ENCODE results near the gene ZNF618. TPM values are rescaled to one million over a fixed set of nuclear protein-coding genes. Genes with fewer than 3 reads are reported as not detected.

The ZNF618 gene
- total and polyA plus RNA-seq, 5 experiments from 2014 or later, result 0.47 to 1.1 (median 0.69) TPM

GRCh38 chr9:113960768-113961167 is 84.7 kb downstream of the ZNF618 start:
- DNase-seq, result no peak

DNA sequence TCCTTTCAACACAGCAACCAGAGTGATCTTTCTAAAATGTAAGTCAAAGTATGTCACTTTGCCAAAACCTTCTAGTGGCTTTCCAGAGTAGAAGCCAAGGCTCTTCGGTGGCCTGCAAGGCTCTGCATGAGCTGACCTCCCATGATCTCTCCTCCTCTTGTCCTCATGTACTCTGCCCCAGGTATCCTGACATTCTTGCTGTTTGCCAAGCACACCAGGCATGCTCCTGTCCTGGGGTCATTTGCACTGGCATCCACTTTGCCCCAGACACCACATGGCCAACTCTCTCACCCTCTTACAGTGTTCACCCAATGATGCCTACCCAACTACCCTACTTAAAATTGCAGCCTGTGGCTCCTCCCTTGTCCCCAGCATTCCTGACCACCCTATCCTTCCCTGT is 86.3 kb downstream of the ZNF618 start:
- Mint-ChIP-seq H3K27me3 (peaks cover 0 to 1% (median 0%) of the 10 kb centered on the region in 5 donors), H3K4me1 (peaks cover 0 to 2% (median 0%) of the 10 kb centered on the region in 4 donors), H3K27ac (no peak overlapping the region), H3K36me3 (no peaks in the 10 kb centered on the region), H3K4me3 (no peak overlapping the region), H3K9me3 (no peaks in the 10 kb centered on the region)
- DNase-seq (no peak), ATAC-seq (no peak)
- POLR2A ChIA-PET, result no interaction called here

More at GRCh38 chr9:113960768-113961167, 84.7 kb downstream of the ZNF618 start:
- Mint-ChIP-seq H3K27me3 (no peaks in the 10 kb centered on the region), H3K9me3 (no peaks in the 10 kb centered on the region), H3K27ac (no peak overlapping the region), H3K36me3 (no peaks in the 10 kb centered on the region), H3K4me3 (no peak overlapping the region), H3K4me1 (peaks cover 0 to 2% (median 0%) of the 10 kb centered on the region in 4 donors)
- POLR2A ChIA-PET, result no interaction called here
- no peak for ATAC-seq

DNA sequence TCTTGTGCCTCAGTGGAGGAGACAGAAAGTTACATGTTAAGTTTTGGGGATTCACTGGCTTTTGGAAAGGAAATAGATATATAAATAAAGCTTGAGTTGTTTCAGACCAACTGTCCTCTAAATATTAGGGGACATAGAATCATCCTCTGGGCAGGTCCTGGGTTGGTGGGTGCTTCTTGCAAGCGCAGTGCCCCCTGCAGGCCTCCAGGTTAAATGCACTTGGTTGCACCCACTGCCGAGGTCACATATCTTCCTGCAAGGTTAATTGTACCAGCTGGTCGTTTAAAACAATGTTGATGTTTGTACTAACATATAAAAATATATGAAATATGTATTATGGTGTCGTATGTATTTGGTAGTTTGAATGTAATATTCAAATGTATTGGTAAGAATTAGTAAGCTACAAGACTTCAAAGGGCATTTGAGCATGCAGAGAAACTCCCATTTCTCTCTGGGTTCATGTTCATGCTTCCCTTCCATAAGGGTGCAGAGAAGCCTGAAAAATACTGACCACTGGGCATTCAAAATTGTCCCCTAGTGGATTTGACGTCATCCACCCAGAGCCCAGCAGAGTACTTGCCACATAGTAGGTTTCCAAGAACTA is 87.0 kb downstream of the ZNF618 start:
- peaks cover 0 to 2% (median 0%) of the 10 kb centered on the region in 4 donors for H3K4me1 Mint-ChIP-seq
- DNase-seq (peak in 1 of 10 donors; percentile 9), ATAC-seq (no peak)
- peaks cover 0 to 1% (median 0%) of the 10 kb centered on the region in 5 donors for H3K27me3 Mint-ChIP-seq
- POLR2A ChIA-PET, result no interaction called here
- H3K4me3 Mint-ChIP-seq, result no peak overlapping the region
- no peaks in the 10 kb centered on the region for H3K9me3 Mint-ChIP-seq
- no peaks in the 10 kb centered on the region for H3K36me3 Mint-ChIP-seq
- H3K27ac Mint-ChIP-seq, result no peak overlapping the region

DNA sequence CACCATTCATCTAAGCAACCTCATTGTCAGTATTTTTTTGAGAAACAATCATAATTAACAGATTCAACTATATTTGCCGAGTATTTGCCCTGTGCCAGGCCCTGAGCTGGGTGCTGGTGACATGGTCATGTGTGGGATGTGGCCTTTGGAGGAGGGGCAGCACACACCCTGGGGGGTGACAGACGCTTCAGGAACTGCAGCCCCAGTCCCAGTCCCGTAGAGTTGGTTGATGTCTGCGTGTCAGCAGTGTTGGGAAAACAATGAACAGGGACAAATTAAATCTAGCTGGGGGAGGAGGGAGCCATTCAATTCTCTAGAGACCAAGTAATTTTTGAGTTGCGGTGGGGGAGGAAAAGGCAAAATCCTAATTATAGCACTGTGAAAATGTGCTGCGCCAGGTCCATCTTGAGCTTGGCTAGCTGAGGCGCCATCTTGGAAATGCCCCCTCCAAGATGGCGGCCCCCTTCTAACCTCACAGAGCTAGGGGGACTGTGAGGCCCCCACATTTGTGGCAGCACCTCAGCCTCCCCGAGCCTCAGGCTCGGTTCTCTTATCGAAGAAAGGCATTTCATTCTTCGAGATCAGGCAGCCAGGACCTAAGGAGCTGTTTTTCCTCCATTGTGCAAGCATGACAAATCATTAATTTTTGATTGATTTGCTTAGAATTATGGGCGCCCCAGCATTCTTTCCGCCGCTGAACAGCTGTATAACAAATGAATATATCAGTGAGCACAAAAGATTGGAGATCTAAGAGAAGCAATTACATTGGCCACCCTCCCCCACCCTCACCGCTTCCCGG is 87.8 kb downstream of the ZNF618 start:
- Mint-ChIP-seq H3K4me3 (no peak overlapping the region), H3K4me1 (peaks cover 0 to 2% (median 0%) of the 10 kb centered on the region in 4 donors), H3K27ac (no peak overlapping the region), H3K36me3 (no peaks in the 10 kb centered on the region), H3K9me3 (no peaks in the 10 kb centered on the region), H3K27me3 (peaks cover 0 to 1% (median 0%) of the 10 kb centered on the region in 5 donors)
- POLR2A ChIA-PET, result no interaction called here
- no peak for ATAC-seq
- DNase-seq, result no peak

- no peak for ATAC-seq
- no peaks in the 10 kb centered on the region for H3K9me3 Mint-ChIP-seq
- no peak overlapping the region for H3K4me3 Mint-ChIP-seq
- no peak for DNase-seq
- peaks cover 0 to 1% (median 0%) of the 10 kb centered on the region in 5 donors for H3K27me3 Mint-ChIP-seq
- no peaks in the 10 kb centered on the region for H3K36me3 Mint-ChIP-seq
- POLR2A ChIA-PET, result no interaction called here
- peaks cover 0 to 2% (median 0%) of the 10 kb centered on the region in 4 donors for H3K4me1 Mint-ChIP-seq
- no peak overlapping the region for H3K27ac Mint-ChIP-seq
Observed at GRCh38 chr9:113964495-113965170, 88.5 kb downstream of the ZNF618 start.

DNA sequence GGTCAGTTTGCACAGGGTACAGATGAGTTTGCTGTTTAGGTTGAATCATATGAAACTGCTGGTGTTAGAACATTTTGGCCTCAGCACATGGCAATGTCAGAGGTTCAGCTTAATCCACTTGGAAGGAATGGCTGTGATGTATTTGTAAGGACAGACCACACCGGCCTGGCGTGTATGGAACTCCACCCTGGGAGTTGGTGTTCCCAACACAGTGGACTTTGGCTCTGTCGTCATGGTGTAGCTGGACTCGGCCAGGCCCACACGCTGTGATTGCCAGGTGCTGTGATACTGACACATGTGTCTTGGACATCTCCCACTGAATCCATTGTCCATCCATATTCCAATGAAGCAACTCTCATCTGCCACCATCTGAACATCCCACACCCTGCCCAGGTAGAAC is 90.3 kb downstream of the ZNF618 start:
- no peak overlapping the region for H3K27ac Mint-ChIP-seq
- H3K4me3 Mint-ChIP-seq, result no peak overlapping the region
- DNase-seq (no peak), ATAC-seq (no peak)
- POLR2A ChIA-PET, result no interaction called here
- H3K4me1 Mint-ChIP-seq, result no peaks in the 10 kb centered on the region
- H3K36me3 Mint-ChIP-seq, result no peaks in the 10 kb centered on the region
- H3K27me3 Mint-ChIP-seq, result peaks cover 0 to 1% (median 0%) of the 10 kb centered on the region in 5 donors
- no peaks in the 10 kb centered on the region for H3K9me3 Mint-ChIP-seq

DNA sequence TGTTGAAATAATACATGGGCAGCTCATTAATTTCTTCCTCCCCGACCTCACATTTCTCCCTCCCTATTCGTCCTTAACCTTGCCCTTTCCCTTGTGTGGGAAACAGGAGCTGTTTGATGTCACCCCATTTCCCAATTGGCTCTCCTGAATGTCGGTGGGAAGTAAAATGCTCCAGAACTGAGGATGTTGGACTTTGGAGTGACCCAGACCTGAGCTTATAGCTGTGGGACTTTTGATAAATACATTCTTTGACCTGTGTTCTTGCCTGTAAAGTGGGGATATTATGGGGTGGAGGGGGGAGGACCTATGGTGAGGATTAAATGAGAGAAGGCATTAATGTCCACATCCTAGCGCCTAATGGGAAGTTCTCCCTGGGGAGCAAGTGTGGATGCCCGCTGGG is 91.3 kb downstream of the ZNF618 start:
- Mint-ChIP-seq H3K36me3 (no peaks in the 10 kb centered on the region), H3K4me1 (no peaks in the 10 kb centered on the region), H3K4me3 (no peak overlapping the region), H3K27ac (peak overlapping the region in 1 of 10 donors; percentile 45), H3K27me3 (peaks cover 0 to 1% (median 0%) of the 10 kb centered on the region in 5 donors), H3K9me3 (no peaks in the 10 kb centered on the region)
- POLR2A ChIA-PET, result no interaction called here
- no peak for ATAC-seq
- no peak for DNase-seq

DNA sequence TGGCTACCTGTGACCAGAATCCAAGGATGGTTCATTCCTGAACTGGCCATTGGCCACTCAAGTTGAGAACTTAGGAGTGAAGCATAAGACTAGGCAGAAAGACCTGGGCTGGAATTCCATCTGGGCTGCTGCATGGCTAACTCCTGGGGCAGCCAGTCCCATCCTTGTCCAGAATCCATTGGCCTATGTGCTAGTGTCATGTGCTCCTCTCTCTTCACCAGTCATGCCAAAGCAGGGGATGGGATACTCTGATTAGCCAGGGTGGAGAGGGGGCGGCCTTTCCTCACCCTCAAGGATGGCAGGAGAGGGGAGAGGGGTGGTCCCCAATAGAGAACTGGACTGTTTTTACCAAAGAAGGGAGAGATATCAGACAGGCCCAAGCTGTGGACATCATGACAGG is 93.2 kb downstream of the ZNF618 start:
- DNase-seq (no peak), ATAC-seq (no peak)
- Mint-ChIP-seq H3K4me1 (no peaks in the 10 kb centered on the region), H3K36me3 (no peaks in the 10 kb centered on the region), H3K27me3 (peaks cover 0 to 1% (median 0%) of the 10 kb centered on the region in 5 donors), H3K27ac (no peak overlapping the region), H3K4me3 (no peak overlapping the region), H3K9me3 (no peaks in the 10 kb centered on the region)
- POLR2A ChIA-PET, result no interaction called here

DNA sequence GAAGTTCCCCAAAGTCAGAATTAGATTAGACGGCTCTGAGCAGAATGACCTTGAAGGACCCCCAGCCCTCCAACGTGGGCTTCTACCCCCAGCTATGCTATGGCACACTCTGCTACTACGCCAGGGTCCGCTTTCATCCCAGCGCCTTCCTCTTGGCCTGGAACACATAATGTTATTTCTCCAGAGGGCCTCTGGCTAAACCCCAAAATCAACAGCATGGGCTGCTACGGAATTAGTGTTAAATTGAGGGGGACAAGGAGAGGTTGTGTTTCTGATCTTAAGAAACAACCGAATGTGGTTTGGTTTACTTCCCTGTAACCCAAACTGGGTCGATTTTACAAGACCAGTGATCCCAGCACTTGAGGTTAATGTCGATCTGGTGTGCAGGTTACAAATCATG is 97.1 kb downstream of the ZNF618 start:
- no peak overlapping the region for H3K4me3 Mint-ChIP-seq
- POLR2A ChIA-PET, result no interaction called here
- DNase-seq, result no peak

DNA sequence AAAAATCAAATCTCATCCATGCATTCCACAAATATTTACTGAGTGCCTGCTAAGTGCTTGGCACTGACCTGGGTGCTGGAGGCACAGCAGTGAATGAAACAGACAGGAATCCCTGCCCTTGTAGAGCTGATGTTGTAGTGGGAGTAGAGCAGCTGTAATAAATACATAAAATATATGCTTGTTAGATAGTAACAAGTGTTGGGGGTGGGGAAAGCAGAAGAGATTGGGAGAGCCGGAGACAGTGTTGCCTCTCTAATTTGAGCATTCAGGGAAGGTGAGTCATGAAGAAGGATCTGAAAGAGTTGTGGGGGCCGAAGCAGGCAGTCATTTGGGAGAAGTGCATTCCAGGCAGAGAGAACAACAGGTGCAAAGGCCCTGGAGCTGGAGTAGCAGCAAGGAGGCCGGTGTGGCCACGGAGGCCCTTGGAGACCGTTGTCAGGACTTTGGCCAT is 97.9 kb downstream of the ZNF618 start:
- POLR2A ChIA-PET, result no interaction called here

More for the DNA sequence above, 97.1 kb downstream of the ZNF618 start:
- Mint-ChIP-seq H3K36me3 (no peaks in the 10 kb centered on the region), H3K4me1 (no peaks in the 10 kb centered on the region), H3K27ac (no peak overlapping the region), H3K27me3 (no peaks in the 10 kb centered on the region), H3K9me3 (no peaks in the 10 kb centered on the region)
- ATAC-seq, result no peak

GRCh38 chr9:113976915-113977314 is 100.8 kb downstream of the ZNF618 start:
- no peaks in the 10 kb centered on the region for H3K9me3 Mint-ChIP-seq
- DNase-seq, result no peak
- POLR2A ChIA-PET, result no interaction called here
- no peak overlapping the region for H3K27ac Mint-ChIP-seq
- no peaks in the 10 kb centered on the region for H3K36me3 Mint-ChIP-seq
- no peak overlapping the region for H3K4me3 Mint-ChIP-seq
- ATAC-seq, result no peak
- no peaks in the 10 kb centered on the region for H3K4me1 Mint-ChIP-seq
- H3K27me3 Mint-ChIP-seq, result no peaks in the 10 kb centered on the region

More for the DNA sequence above, 97.9 kb downstream of the ZNF618 start:
- Mint-ChIP-seq H3K27me3 (no peaks in the 10 kb centered on the region), H3K27ac (no peak overlapping the region), H3K4me3 (no peak overlapping the region), H3K9me3 (no peaks in the 10 kb centered on the region), H3K36me3 (no peaks in the 10 kb centered on the region), H3K4me1 (no peaks in the 10 kb centered on the region)
- DNase-seq (no peak), ATAC-seq (no peak)

DNA sequence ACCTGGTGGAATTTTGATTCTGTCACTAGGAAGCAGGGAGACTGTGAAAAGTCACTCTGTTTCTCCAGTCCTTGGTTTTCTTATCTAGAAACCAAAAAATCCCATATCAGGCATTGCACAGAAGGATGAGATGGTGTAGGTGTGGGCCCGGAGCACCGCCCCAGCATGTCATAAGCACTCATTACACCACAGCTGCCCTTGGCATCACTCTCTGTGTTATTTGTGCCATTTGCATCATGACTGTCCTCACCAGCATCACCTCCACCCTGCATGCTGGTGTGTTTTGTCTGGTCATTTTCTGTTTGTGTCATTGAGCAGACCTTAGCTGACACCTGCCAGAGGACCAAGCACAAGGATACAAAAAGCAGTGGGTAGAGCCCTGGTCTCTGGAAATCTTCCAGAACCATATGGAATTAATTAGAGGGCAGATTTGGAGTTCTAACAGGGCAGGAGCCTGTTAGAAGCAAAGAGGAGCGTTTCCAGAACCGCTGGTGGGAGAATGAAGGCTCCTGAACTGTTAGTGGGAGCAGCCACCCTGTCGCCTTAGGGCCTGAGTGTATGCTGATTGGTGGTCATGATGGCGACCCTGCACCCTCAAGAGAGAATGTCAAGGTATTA is 102.7 kb downstream of the ZNF618 start:
- no peak overlapping the region for H3K4me3 Mint-ChIP-seq
- H3K4me1 Mint-ChIP-seq, result no peaks in the 10 kb centered on the region
- H3K9me3 Mint-ChIP-seq, result no peaks in the 10 kb centered on the region
- H3K27me3 Mint-ChIP-seq, result no peaks in the 10 kb centered on the region
- DNase-seq (no peak), ATAC-seq (no peak)
- POLR2A ChIA-PET, result no interaction called here
- H3K27ac Mint-ChIP-seq, result no peak overlapping the region
- no peaks in the 10 kb centered on the region for H3K36me3 Mint-ChIP-seq

Data from naive thymus-derived CD8-positive, alpha-beta T cell (primary cell).